Measurements from ENCODE around the gene PROX1. TPM values are rescaled to one million over a fixed set of nuclear protein-coding genes. Genes with fewer than 3 reads are reported as not detected.
A peak's percentile ranks its signal among the peaks of the same experiment; 100 is the strongest.

Gene PROX1
- total RNA-seq, 8 experiments from 2014 or later = 0.15 to 47.7 (median 11.5) TPM

DNA sequence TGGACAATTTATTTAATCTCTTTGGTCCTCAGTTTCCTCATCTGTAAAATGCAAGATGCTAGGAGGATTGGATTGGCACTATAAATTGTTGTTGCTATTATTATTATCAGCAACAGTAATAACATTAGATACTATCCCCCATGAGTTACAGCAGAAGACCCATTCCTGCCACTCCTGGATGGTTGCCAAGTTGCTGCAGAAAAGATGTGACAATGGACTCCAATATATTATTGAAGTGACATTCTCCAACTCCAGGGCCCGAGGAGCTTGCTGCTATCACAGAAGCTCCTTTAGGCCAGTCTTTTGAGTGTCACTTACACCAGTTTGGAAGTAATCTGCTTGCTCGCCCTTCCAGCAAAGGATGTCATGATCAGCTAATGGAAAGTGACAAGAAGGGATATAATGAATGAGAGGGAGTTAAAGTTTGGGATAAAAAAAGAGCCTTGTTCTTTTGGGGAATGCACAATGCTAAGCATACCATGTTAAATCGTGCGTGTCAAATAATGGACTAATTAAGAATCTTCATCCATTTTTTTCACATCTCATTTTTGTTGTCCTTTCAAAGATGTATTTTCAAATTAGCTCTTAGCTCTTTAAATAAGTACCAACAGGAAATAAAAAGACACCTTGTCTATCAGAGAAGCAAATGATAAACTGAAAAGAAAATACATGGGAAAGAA, 19.5 kb upstream of the PROX1 start:
- in situ Hi-C loops (cut with MboI; ENCODE audit: low pct_unique_long_range_greater_than_20kb in 2 of 9, low sequenced_read_pairs in 9 of 9, unreplicated experiment in 9 of 9) = no loop called here
- peaks cover 12 to 14% of the 10 kb centered on the region in 2 donors for H3K4me1 ChIP-seq (replicated peaks in 1 of 2)
- WGBS, 10 experiments = 0 to 68% (median 40%) methylated on average over 2 to 4 of the region's 4 CpGs; no CpG with 5 or more reads in 1 of the 10 experiments
- H3K27ac ChIP-seq = no peak overlapping the region
- ATAC-seq (replicated peaks in 6 of 8) = no peak
- H3K4me3 ChIP-seq = no peak overlapping the region

DNA sequence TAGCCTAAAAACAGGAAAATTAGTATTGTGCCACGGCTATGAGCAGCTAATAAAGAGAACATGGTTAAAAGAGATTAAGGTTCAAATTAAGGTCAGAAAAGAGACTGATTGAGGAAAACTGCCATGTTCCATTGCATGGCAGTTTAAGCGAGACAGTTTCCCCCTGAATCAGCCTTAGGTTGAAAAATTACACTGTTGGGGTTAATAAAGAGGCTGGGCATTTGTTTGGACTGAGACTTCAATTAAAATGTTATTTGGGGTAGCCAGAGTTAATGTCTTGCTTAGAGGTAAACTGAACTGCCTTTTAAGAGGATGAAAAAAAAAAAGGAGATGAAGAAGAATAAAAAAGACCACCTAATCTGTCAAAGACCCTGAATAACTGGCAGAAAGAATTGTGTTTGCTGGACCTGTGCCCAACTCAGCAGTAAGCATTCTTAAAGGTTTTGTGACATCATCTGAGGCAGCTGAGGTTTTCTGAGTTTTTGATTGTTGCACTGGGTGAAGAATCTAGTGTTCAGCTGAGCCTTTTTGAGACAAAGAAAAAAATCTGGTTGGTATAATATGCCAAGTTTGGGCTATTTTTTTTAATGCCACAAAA, 17.7 kb upstream of the PROX1 start:
- peak in 3 of 8 experiments; percentile 65 to 90 (median 66) for ATAC-seq (replicated peaks in 6 of 8)
- peaks cover 14 to 17% of the 10 kb centered on the region in 2 donors for H3K4me1 ChIP-seq (replicated peaks in 1 of 2)
- in situ Hi-C loops (cut with MboI; ENCODE audit: low pct_unique_long_range_greater_than_20kb in 2 of 9, low sequenced_read_pairs in 9 of 9, unreplicated experiment in 9 of 9) = no loop called here
- H3K4me3 ChIP-seq = no peak overlapping the region
- WGBS, 10 experiments = 0 to 41% (median 10%) methylated on average over 1 to 2 of the region's 2 CpGs
- H3K27ac ChIP-seq = no peak overlapping the region

DNA sequence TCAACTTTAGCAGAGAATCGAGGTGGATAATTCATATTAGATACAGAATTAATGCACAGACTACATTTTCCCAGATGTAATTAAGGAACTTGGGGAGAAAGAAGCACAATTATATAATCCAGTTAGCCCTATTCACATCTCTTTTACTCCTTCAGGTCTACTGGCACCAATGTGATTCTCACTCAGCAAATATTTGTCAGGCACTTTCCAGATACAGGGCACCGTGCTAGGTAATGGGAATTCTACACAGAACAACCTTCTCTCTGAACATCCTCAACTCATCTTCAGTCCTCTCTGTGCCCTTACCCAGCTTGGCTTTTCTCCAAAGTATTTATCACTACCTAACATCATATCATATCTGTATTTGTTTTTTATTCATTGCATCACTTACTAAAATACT, 15.6 kb upstream of the PROX1 start:
- no peak overlapping the region for H3K4me3 ChIP-seq
- H3K4me1 ChIP-seq (replicated peaks in 1 of 2) = peaks cover 18 to 19% of the 10 kb centered on the region in 2 donors
- no peak overlapping the region for H3K27ac ChIP-seq
- WGBS, 10 experiments = 0 to 100% (median 53%) methylated on average over 1 to 2 of the region's 2 CpGs; no CpG with 5 or more reads in 3 of the 10 experiments
- in situ Hi-C loops (cut with MboI; ENCODE audit: low pct_unique_long_range_greater_than_20kb in 2 of 9, low sequenced_read_pairs in 9 of 9, unreplicated experiment in 9 of 9) = no loop called here
- ATAC-seq (replicated peaks in 6 of 8) = no peak

DNA sequence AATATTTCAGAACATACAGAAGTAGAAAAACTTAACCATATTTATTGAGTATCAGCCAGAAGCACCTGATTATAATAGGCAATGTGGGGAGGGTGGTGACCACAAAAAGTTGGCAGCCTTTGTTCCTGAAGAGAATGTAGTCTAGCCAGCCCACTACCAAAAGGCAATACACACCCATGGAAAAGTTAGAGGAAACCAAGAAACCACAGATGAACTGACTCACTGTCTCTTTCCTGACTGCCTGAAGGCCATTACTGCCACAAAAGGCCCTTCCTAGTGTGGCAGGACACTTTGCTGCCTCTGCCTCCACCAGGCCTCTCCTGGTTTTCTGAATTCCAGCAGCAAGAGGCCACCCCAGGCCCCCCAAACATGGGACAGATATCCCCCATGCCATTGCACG, 14.6 kb upstream of the PROX1 start:
- in situ Hi-C loops (cut with MboI; ENCODE audit: low pct_unique_long_range_greater_than_20kb in 2 of 9, low sequenced_read_pairs in 9 of 9, unreplicated experiment in 9 of 9) = no loop called here
- Histone ChIP-seq H3K4me1 (replicated peaks in 1 of 2) (peaks cover 22 to 24% of the 10 kb centered on the region in 2 donors), H3K27ac (no peak overlapping the region), H3K4me3 (no peak overlapping the region)
- no peak for ATAC-seq (replicated peaks in 6 of 8)
- WGBS, 10 experiments = 83 to 100% methylated on average over 1 of the region's 1 CpG; no CpG with 5 or more reads in 8 of the 10 experiments

DNA sequence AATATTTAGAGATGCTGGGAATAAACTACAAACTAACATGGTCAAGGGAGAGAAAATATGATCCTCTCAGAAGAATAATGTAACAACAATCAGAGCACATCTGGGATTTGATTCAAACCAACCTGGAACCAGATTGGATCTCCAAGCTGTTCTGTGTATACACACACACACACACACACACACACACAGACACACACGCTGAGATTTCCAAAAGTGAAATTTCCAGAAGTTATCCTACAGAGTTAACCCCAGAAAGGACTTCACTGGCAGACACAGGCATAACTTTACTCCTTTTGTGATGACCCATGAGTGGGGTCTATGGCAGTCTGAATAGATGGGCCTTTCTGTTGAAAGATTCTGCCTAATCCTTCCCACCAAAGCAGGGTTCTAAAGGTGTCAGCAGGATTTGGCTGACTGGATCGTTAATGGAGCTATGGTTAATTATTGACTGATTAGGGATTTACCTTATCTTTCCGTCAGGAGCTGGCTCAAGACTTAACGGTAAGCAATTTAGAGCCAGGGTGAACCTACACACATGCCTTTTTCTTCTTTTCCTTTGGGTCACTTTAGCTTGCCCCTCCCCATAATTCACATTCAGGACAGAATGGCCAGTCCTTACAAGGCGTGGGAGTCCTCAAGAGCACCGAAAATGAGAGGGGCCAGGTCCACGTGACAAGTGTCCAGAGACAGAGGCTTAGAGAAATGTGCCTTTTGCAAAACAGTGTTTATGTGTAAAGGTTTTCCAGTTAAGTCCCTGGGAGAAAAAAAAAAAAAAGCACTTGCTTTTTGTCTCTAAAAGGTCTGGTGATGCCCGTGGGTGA, 10.9 kb upstream of the PROX1 start:
- peaks cover 9 to 10% of the 10 kb centered on the region in 2 donors for H3K4me1 ChIP-seq (replicated peaks in 1 of 2)
- no peak overlapping the region for H3K27ac ChIP-seq
- WGBS, 10 experiments = 11 to 70% (median 52%) methylated on average over 1 to 8 of the region's 8 CpGs
- ATAC-seq (replicated peaks in 6 of 8) = no peak
- no peak overlapping the region for H3K4me3 ChIP-seq
- in situ Hi-C loops (cut with MboI; ENCODE audit: low pct_unique_long_range_greater_than_20kb in 2 of 9, low sequenced_read_pairs in 9 of 9, unreplicated experiment in 9 of 9) = no loop called here

DNA sequence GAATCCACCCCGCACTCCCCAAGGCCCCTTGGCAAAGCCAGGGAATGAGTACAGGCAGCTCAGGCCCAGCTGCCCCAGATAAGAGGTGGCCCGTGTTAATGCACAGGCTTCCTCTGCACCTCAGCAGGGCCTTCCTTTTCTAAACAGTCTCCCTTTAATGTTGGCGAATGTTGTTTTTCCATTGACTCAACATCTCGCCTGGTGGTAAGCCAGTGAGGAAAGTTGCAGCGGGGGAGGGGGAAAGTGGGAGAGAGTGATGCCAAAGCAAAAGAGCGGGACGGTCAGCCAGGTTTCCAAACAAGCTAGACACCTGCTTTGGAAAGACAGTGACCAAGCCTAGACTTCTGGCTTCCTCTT, 10.3 kb upstream of the PROX1 start:
- peak in 1 of 8 experiments; percentile 24 for ATAC-seq (replicated peaks in 6 of 8)
- WGBS, 10 experiments = 35 to 74% (median 73%) methylated on average over 3 to 7 of the region's 7 CpGs; no CpG with 5 or more reads in 4 of the 10 experiments
- in situ Hi-C loops (cut with MboI; ENCODE audit: low pct_unique_long_range_greater_than_20kb in 2 of 9, low sequenced_read_pairs in 9 of 9, unreplicated experiment in 9 of 9) = no loop called here

DNA sequence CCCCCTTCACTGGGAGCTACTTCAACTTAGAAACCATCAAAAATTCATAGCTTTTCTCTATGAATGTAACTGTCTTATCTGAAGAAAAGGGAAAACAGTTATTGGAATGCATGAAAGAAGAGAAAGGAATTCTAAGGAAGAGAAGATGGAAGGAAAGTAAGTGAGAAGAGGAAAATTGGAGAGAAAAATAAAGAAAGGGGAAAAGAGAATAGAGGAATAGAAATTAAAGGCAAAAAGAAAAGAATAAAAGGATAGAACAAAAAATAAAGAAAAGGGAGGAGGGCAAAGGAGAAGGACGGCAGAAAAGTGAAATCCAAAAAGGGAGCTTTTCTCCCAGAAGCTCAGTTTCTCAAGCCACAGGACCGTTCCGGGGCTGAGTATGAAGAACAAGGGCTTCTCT, 9.9 kb upstream of the PROX1 start:
- peaks cover 13 to 14% of the 10 kb centered on the region in 2 donors for H3K4me1 ChIP-seq (replicated peaks in 1 of 2)
- WGBS, 10 experiments = 9 to 79% (median 56%) methylated on average over 1 to 3 of the region's 3 CpGs
- in situ Hi-C loops (cut with MboI; ENCODE audit: low pct_unique_long_range_greater_than_20kb in 2 of 9, low sequenced_read_pairs in 9 of 9, unreplicated experiment in 9 of 9) = no loop called here
- no peak overlapping the region for H3K4me3 ChIP-seq
- no peak for ATAC-seq (replicated peaks in 6 of 8)
- no peak overlapping the region for H3K27ac ChIP-seq

More for the DNA sequence above, 10.3 kb upstream of the PROX1 start:
- H3K4me1 ChIP-seq (replicated peaks in 1 of 2) = peaks cover 13 to 14% of the 10 kb centered on the region in 2 donors
- no peak overlapping the region for H3K27ac ChIP-seq
- no peak overlapping the region for H3K4me3 ChIP-seq

DNA sequence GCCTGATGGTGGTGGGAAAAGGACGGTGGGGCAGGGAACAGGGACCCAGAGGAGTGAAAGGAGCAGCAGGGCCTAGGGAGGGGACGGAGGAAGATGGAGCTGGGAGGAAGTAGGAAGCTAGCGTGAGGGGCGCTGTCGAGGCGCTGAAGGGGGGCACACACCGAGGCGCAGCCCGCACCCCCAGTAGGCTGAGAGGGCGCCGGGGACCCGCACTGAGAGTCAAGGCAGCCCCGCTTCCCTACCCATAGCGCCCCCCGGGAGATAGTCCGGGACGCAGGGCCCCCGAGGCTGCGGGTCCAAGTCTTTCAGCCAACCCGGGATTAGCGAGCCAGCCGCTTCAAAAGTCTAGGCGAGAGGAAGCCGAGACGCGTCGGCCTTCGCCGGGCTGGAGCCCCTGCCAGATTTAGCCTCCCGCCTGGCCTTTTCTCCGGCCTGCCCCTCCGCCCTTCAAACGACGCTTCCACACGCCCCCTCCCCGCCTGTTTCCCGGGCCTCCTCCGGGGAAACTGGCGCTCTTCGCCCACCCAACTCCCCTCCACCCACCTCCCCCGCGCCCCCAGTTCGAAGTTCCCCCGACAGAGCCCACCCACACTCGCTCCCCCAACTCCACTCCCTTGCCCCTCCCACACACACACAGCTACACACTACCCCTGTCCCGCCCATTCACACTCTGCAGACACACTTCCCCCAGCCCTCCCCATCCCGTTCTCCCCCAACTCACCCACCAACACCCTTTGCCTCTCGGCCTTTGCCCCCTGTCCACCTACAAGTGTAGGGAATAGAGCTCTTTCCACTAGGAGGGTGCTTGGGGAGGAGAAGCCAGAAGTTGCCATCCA, 7.8 kb upstream of the PROX1 start:
- in situ Hi-C loops (cut with MboI; ENCODE audit: low pct_unique_long_range_greater_than_20kb in 2 of 9, low sequenced_read_pairs in 9 of 9, unreplicated experiment in 9 of 9) = no loop called here
- WGBS, 10 experiments = 40 to 66% (median 57%) methylated on average over 1 to 9 of the region's 48 CpGs; no CpG with 5 or more reads in 5 of the 10 experiments
- H3K27ac ChIP-seq = no peak overlapping the region
- H3K4me3 ChIP-seq = no peak overlapping the region
- no peak for ATAC-seq (replicated peaks in 6 of 8)
- H3K4me1 ChIP-seq (replicated peaks in 1 of 2) = peaks cover 30 to 33% of the 10 kb centered on the region in 2 donors

DNA sequence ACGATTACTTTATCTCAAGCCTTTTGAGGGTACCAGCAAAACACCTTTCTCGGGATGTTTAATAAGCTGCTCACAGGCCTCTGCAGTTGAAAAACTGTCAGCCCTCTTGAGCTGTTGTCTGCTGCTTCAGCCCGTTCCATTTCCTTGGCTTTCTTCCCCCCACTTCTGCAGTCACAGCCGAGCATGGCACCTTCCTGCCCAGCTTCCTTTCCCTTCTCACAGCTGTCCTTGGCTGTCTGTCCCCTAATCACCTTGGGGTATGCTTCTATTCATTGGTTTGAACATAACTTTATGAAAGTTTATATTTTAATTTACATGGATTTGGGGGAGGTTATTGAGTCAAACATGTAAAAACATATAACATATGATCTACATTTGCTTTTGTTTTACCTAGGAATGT, 6.9 kb upstream of the PROX1 start:
- 60 to 100% (median 83%) methylated on average over 1 to 4 of the region's 4 CpGs; no CpG with 5 or more reads in 5 of the 10 experiments for WGBS, 10 experiments
- peaks cover 35 to 38% of the 10 kb centered on the region in 2 donors for H3K4me1 ChIP-seq (replicated peaks in 1 of 2)
- in situ Hi-C loops (cut with MboI; ENCODE audit: low pct_unique_long_range_greater_than_20kb in 2 of 9, low sequenced_read_pairs in 9 of 9, unreplicated experiment in 9 of 9) = no loop called here
- no peak overlapping the region for H3K27ac ChIP-seq
- ATAC-seq (replicated peaks in 6 of 8) = no peak
- no peak overlapping the region for H3K4me3 ChIP-seq

DNA sequence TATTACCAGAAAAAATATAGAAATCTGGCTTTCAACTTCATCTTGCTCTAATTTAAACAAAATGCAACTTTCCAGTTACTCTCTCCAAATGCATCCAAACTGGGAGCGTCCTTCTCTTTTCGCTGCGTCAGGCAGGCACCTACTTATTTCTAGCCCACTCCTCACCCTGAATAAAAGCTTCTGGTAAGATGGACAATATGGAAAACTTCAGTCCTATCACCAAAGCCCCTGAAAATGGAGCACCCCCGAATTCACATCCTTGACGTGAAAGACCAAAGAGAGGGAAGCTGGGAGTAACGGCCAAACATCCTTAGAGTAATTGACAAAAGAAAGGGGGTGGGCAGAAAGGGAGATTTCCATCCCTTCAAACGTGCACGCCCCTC, 5.5 kb upstream of the PROX1 start:
- H3K27ac ChIP-seq = no peak overlapping the region
- in situ Hi-C loops (cut with MboI; ENCODE audit: low pct_unique_long_range_greater_than_20kb in 2 of 9, low sequenced_read_pairs in 9 of 9, unreplicated experiment in 9 of 9) = no loop called here
- peaks cover 35 to 45% of the 10 kb centered on the region in 2 donors for H3K4me1 ChIP-seq (replicated peaks in 1 of 2)
- 0 to 80% (median 21%) methylated on average over 1 to 7 of the region's 8 CpGs; no CpG with 5 or more reads in 1 of the 10 experiments for WGBS, 10 experiments
- H3K4me3 ChIP-seq = peak overlapping the region; percentile 25 to 46 (median 37)
- ATAC-seq (replicated peaks in 6 of 8) = no peak

DNA sequence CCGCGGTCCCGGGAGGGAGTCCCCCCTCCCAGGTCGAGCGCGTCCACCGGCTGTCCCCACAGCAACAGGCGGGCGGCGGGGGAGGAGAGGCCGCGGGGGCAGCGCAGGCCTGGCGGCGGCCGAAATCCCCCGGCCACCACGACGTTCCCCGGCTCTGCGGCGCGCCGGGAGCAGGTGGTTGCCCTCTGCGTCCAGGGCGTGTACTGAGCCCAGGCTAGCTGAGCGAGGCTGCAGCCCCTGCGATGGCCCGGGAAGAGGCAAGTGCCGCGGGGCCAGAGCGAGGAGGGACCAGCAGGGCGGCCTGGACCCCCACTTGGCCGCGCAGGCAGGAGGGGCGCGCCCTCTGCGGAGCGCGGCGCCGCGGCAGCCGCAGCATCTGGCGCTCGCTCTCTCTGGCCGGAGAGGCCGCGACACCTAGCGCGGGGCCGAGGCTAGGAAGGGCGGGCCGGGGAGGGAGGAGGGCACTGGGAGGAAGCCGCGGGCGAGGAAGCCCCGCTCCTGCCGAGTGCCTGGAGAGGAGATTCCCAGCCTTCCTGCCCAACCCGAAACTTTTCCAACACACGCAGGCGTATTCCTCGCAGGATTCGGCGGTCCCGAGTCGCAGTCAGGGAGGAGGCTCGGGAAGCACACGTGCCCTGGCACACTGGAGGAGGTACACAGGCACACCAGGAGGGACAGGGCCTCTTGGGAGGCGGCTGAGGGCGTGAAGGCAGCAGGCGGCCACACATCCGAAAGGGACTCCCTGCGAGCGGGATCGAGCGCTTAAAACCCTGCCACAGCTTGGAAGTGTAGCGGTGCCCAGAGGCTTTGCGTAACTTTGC, 4.9 kb upstream of the PROX1 start:
- in situ Hi-C loops (cut with MboI; ENCODE audit: low pct_unique_long_range_greater_than_20kb in 2 of 9, low sequenced_read_pairs in 9 of 9, unreplicated experiment in 9 of 9) = no loop called here
- peak in 6 of 8 experiments; percentile 19 to 60 (median 56) for ATAC-seq (replicated peaks in 6 of 8)
- WGBS, 10 experiments = 3 to 22% (median 7%) methylated on average over 10 to 30 of the region's 79 CpGs; no CpG with 5 or more reads in 6 of the 10 experiments

More for the DNA sequence above, 4.9 kb upstream of the PROX1 start:
- Histone ChIP-seq H3K4me3 (peak overlapping the region; percentile 25 to 46 (median 37)), H3K4me1 (replicated peaks in 1 of 2) (peaks cover 31 to 42% of the 10 kb centered on the region in 2 donors), H3K27ac (no peak overlapping the region)

All from motor neuron (in vitro differentiated cells).